Measurements from ENCODE around the gene FAM118A.
"Not testable (repeated sequence)": the region's sequence is repeated elsewhere in the genome, so short reads cannot be mapped to it uniquely, and the experiment has no call there.

FAM118A gene

DNA sequence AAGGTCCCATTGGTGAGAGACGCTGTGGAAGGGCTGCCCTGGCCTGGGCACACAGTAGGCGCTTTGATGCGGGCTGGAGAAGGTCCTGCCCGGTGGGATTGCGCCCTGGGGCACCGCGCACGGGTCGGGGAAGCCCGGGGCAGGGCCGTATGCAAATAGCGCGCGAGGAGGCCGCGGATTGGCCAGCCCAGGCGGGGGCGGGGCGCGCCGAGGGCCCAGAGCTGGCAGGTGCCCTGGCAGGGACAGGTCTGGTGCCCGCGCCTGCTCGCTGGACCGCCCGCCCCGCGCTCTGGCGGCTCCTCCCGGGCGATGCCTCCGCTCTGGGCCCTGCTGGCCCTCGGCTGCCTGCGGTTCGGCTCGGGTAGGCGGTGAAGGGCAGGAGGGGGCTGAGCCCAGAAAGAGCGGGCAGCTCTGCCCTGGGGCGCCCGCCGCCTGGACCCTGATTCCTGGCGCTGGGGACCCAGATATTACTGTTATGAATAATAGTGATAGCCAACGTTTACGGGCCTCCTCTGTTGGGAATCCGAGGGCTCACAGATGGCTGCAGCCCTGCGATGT lies 24.9 kb upstream of the FAM118A start, which contains the start of gene UPK3A:
Gene UPK3A (plus strand): TSS at position 245 of the 558 bp plus-strand sequence. CDS start 65 bp downstream, at position 310.
- peak; percentile 55 for DNase-seq

- DNase-seq: no peak
Measured at GRCh38 chr22:45285263-45286058, 24.3 kb upstream of the FAM118A start.

- no peak for DNase-seq
Measured at GRCh38 chr22:45286854-45287551, 22.7 kb upstream of the FAM118A start.

- no peak for DNase-seq
Measured at GRCh38 chr22:45290410-45290936, 19.3 kb upstream of the FAM118A start.

DNA sequence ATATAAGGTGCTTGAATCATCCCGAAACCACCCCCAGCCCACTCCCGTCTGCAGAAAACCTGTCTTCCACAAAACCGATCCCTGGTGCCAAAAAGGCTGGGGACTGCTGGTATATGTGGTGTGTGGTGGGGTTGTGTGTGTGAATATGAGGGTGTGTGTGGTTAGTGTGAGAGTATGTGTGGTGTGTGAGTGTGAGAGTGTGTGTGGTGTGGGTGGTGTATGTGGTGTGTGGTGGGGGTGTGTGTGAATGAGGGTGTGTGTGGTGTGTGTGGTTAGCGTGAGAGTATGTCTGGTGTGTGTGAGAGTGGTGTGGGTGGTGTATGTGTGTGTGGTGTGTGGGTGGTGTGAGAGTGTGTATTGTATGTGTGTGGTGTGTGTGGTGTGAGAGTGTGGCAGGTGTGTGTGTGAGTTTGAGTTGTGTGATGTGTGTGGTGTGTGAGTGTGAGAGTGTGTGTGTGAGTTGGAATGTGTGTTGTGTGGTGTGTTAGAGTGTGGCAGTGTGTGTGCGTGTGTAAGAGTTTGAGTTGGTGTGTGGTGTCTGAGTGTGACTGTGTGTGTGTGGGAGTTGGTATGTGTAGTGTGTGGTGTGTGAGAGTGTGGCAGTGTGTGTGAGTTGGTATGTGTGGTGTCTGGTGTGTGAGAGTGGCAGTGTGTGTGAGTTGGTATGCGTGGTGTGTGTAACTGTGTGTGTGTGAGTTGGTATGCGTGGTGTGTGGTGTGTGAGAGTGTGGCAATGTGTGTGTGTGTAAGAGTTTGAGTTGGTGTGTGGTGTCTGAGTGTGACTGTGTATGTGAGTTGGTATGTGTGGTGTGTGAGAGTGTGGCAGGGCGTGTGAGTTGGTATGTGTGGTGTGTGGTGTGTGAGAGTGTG lies 18.4 kb upstream of the FAM118A start:
- no peak for DNase-seq

DNA sequence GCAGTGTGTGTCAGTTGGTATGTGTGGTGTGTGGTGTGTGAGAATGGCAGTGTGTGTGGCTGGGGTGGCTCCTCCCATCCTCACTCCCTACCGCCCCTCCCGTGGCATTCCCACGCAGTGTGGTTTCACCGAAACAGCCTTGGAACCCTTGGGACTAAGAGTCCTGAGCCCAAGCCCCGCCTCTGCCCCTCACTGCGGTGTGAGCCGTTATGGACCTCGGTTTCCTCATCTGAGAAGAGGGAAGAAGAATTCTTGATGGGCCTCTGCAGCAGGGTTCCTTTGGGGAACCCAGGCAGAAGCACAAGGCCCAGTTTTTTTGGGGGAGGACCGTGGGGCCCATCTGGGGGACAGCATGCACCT lies 17.8 kb upstream of the FAM118A start:
- DNase-seq: no peak

GRCh38 chr22:45292731-45293442 lies 16.8 kb upstream of the FAM118A start:
- no peak for DNase-seq

DNA sequence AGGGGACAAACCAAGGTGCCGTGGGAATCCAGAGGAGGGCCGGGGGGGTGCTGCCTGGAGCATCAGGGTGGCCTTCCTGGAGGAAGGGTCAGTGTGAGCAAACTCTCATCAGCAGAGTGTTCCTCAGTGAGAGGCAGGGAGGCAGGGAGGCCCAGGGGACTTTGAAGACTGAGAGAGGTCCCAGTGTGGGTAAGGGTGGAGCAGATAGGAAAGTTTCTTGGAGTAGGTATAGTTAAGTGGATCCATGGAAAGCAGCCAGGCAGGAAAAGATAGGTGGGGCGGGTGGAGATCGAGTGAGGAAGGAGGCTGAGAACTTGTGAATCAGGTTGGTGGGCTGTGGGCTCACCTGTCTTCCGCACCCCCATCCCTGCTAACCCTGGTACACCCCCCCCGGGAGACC lies 15.7 kb upstream of the FAM118A start:
- no peak for DNase-seq

GRCh38 chr22:45295004-45295403 lies 14.7 kb upstream of the FAM118A start:
- not testable (repeated sequence) for DNase-seq

GRCh38 chr22:45295492-45295891 lies 14.2 kb upstream of the FAM118A start:
- no peak for DNase-seq

DNA sequence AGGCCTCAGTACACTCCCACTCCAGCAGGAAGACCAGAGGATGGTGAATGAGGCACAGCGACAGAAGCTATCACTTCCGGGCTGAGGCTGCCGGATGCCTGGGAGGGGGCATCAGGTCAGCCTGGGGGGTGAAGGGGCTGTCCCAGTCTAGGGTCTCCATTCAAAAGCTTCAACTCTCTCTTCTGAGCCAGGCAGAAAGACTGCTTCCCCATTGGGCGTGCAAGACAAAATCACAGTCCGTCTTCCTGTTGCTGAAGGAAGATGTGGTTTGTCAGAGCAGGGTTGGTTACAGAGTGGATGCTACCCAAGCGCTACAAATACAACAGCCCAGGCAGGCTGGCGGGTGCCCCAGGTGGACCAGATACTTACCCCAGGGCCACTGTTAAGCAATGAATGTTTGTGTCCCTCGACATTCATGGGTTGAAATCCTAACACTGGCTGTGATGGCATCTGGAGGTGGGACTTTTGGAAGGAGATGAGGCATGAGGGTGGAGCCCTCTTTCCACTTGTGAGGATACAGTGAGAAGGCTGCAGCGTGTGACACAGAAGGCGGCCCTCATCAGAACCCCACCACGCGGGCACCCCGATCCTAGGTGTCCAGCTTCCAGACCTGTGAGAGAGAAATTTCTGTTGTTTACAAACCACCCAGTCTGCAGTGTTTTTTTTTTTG lies 13.0 kb upstream of the FAM118A start:
- no peak for DNase-seq

DNA sequence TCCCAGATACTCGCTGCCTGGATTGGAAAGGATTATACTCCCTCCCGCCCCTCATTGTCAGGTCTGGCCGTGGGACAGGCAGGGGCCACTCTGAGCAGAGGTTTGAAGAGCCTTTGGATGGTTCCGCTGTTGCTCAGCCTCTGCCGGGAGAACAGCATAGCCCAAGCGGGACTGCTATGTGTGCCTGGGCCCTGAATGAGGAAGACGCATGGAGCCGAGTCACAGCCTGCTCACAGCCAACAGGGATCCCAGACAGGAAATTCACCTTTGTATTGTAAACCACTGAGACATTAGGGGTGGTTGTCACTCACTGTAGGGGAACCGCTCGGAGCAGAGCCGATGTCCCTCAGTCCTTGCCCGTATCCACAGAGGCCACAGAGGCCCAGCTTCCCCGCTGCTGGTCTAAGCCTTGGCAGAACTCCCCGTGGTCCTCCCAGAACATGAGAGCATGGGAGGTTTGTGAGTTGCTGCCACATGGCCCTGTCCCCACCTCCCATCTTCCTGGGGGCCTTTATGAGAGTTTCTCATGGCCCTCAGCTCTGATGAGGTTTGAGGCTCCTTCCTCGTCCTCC lies 10.7 kb upstream of the FAM118A start:
- no peak for DNase-seq

- no peak for DNase-seq
Measured at GRCh38 chr22:45302751-45303150, 7.0 kb upstream of the FAM118A start.

DNA sequence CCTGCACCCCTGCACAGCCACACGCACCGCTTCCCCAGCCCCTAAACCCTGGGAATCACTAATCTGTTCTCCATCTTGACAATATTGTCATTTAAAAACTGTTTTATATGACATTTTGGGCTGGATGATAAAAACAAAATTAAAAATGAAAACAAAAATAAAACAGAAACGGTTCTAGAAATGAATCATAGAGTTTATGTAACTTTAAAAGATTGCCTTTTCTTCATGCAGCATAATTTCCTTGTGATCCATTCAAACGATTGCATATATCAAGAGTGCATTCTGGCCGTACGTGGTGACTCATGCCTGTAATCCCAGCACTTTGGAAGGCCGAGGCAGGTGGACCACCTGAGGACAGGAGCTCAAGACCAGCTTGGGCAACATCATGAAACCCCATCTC lies 6.6 kb upstream of the FAM118A start:
- no peak for DNase-seq

- DNase-seq: no peak
Measured at GRCh38 chr22:45304971-45305370, 4.8 kb upstream of the FAM118A start.

- no peak for DNase-seq
Measured at GRCh38 chr22:45305456-45306075, 4.2 kb upstream of the FAM118A start.

DNA sequence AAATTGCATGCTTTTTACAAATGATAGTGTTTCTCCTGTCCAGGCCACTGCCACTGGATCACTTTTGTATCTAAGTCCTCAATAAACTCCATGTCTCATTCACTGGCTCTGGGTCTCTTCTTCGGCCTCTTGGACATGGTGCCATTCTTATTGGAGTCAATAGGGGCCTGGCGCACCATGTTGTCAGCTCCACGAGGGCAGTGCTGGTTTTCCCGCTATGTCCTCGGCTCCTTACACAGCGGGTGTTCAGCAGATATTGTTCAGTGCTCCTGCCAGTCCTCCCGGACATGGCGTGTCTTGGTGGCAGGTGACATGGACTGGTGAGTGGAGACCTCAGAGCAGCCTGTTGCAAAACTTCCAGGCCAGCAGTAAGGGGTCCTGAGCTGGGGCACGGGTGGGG lies 3.6 kb upstream of the FAM118A start:
- no peak for DNase-seq

DNA sequence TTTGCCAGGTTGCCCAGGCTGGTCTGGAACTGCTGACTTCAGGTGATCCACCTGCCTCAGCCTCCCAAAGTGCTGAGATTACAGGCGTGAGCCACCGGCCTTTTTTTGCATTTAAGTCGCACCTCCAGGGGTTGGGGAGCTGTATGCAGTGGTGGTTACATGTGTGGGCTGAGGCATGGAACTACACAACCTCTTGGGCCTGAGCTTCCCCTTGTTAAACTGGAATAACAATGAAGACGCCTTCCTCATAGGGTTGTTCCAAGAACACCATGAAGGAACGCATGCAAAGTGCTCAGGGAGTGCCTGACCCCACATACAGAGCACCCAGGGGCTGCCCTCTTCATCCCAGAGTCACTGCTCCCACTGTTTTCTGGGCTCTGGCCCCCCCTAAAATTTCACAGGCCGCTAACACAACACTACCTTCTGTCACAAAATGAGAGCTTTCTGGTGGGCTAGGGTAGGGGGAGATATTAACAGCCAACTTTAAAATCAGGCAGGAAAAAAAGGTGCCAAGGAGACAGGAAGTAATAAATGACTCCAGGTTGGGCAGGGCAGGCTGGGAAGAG lies 1.3 kb upstream of the FAM118A start:
- DNase-seq: no peak

DNA sequence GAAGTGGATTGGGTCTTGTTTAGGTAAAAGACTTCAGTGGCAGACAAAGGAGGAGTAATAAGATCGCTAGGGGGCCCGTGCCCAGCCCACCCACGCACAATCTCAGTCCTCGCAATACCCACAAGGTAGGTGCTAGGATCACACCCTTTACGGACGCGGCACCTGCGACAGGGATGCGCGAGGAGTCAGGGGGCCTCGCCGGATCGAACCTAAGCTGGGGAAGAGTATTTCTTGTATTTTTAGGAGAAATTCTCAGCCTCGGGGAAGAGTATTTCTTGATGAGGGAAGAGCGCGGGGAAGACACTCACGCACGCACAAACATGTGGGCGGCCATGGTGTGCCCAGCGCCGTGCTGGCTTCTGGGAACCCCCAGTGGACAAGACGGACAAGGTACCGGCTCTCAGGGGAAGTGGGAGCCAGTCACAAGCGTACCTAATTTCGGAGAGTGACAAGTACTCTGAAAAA lies 745 bp upstream of the FAM118A start:
- peak; percentile 27 for DNase-seq

DNA sequence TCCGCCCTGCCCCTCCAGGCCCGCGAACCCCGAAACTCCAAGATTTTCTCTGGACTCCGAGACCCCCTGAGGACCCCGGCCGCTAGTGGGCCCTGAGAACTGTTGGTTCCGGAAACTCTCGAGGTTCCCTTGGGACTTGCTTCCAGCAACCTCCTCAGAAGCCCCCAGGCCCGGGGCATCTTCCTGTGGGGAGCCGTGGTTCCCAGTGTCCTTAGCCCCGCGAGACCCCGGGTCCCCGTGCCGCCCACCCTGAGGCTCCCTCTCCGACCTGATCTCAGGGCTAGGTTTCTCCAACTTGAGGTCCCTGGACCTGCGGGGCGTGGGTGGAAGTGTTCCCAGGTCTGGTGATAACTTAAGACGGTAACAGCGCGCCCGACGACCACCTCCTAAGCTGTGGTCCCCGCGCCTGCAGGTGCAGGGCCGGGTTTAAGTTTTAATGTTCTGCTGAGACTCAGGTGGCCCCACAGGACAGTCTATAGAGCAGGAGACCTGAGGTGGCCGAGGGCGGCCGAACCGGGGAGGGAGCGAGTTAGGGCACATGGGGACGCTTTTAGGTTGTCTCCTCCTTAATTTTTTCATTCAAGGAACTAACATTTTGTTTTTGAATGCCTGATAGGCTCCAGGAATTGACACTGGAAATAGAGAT lies 720 bp downstream of the FAM118A start:
- DNase-seq: no peak
